Pancreas (tissue), 10 donors: ENCODE data around the gene VAV2. TPM values are rescaled to one million over a fixed set of nuclear protein-coding genes. Genes with fewer than 3 reads are reported as not detected.
A peak's percentile ranks its signal among the peaks of the same experiment; 100 is the strongest.
"Not testable (repeated sequence)": the region's sequence is repeated elsewhere in the genome, so short reads cannot be mapped to it uniquely, and the experiment has no call there.

Experiments used
- ATAC-seq, 4 donors: fragments of 200-7000 bp; cut with Tn5 transposase; one replicate each; pipeline versions ENCODE4 v1.8.0 to v1.9.1; 2020; ENCODE audit warnings: mild to moderate bottlenecking in 4 of 4, moderate library complexity in 4 of 4
- DNase-seq, 6 donors: peaks; one replicate each; pipeline ENCODE4 v3.0.0-alpha.2; 2020
- FAIRE-seq: peaks from 2 replicates; lab custom pipeline; 2012; peaks lifted over from hg19 to GRCh38; lab: Jason Lieb, UNC
- H3K27ac ChIP-seq, 4 donors: fragments of 200-600 bp; sonication (generic); 1 replicate in 3 of 4; 2 replicates in 1 of 4; pipeline versions ENCODE4 v1.5.0 to v1.8.0; 2020
- H3K27me3 ChIP-seq, 4 donors: fragments of 200-600 bp; one replicate each; pipeline ENCODE4 v1.8.0; 2021
- H3K36me3 ChIP-seq, 3 donors: fragments of 200-600 bp; sonication (generic) in 1 of 3; one replicate each; pipeline versions ENCODE4 v1.5.0 to v1.8.0; 2020 to 2021
- H3K4me1 ChIP-seq, 3 donors: fragments of 200-600 bp; one replicate each; pipeline ENCODE4 v1.8.0; 2021
- H3K4me3 ChIP-seq, 4 donors: fragments of 200-600 bp; sonication (generic) in 2 of 4; one replicate each; pipeline versions ENCODE4 v1.5.0 to v1.8.0; 2020 to 2021
- H3K9me3 ChIP-seq, 4 donors: fragments of 200-600 bp; one replicate each; pipeline ENCODE4 v1.8.0; 2021
- CTCF ChIP-seq, 4 donors: fragments of 200-600 bp; sonication (generic) in 3 of 4; IDR thresholded peaks; one replicate each; pipeline versions ENCODE4 v1.5.0 to v1.8.0; 2021; ENCODE audit warnings: antibody characterized with exemption in 4 of 4
- WGBS, 2 donors: extraction: QIAGEN DNeasy Blood & Tissue Kit; methylation state at CpG; one replicate each; pipeline ENCODE4 v1.1.7; 2013; 5-methylcytosine and 5-hydroxymethylcytosine counted together
- intact Hi-C, 3 donors: fragments of 100-400 bp; cut with DNase I; formaldehyde crosslinking; loops; one replicate each; pipeline versions ENCODE4 v1.11.1 to v1.14.2; 2022
- polyA plus RNA-seq, 2 donors: library from polyadenylated mRNA; stranded (reverse); fragments of 200-250 nt; gene quantifications; one replicate each; pipeline ENCODE4 v1.2.3, GENCODE V29; 2013
- total RNA-seq, 6 donors: library from RNA; stranded (reverse); fragmentation: NEBNext Ultra II Directional in 4 of 6; extraction: Animal tissue kit (Norgen Biotek cat#: 25700) in 4 of 6; gene quantifications; one replicate each; pipeline versions ENCODE4 v1.2.1 to v1.2.4, GENCODE V29; 2021 to 2023
- donor health status: healthy with polysubstance abuse.
- donor health status: DM: no; HTN: no; CAD: no; lungs with moderate emphysema.
- donor health status: DM: no; HTN: no; CAD: no.
- donor health status: control.
- donor health status: control.
- donor health status: Bipolar disorder and iron deficiency.
- donor health status: DM: yes; HTN: yes; CAD: no.
- donor health status: DM: no; HTN: no; CAD: no.
- donor health status: DM: no; HTN: no; CAD: no.
- donor health status: DM: yes; HTN: yes; CAD: no.

Gene VAV2
- total and polyA plus RNA-seq, 8 donors = 20.5 to 41.0 (median 33.6) TPM

DNA sequence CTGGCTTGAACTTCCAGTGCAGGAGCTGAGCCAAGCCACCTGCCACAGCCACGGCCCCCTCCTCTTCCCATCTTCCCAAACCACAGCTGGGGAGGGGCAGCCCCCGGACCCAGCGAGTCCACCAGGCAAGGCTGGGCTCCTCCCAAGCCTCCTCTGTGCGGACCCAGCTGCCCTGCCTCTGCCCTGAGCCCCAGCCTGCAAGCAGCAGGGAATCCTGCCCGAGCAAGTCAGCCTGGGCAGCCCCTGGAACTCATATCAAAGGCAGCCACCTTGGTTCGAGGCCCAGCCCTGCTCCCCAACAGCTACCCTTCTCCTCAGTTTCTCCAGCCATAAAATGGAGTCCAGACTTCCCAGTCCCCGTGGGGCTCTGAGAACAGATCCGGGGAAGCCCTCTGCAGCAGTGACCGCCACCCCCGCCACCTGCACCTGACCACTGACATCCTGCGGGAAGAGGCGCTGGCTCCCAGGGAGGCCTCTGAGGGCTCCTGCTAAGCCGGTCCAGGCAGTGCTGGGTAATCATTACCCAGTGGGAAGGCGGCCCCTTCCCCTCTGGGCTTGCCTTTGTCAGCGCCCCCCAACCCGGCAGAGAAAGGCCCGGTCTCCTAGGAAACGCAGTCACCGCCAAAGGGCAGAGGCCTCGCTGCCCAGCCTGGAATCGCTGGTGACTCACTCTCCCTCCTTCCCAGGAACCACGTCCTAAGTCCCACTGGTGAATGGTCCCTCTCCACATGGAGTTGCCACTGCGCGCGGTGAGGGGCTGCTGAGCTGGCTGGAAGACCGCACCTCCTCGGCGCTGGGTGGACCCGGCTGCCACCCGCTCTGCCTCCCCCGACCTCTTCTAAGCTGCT is 1.5 kb downstream of the VAV2 start:
- intact Hi-C loops = loop anchor here in 2 of 3 donors (10.0 kb wide), 2 partner anchors 196 to 456 kb away; partner anchors contain the start of gene ADAMTSL2 (in 1 of the 2)
- ATAC-seq (peak; percentile 51 to 66 (median 62)), DNase-seq (peak; percentile 83 to 94 (median 90)), FAIRE-seq (no peak)
- H3K4me1 ChIP-seq = peaks cover 9 to 23% (median 20%) of the 10 kb centered on the region in 3 donors
- no peaks in the 10 kb centered on the region for H3K27me3 ChIP-seq
- no peaks in the 10 kb centered on the region for H3K36me3 ChIP-seq
- H3K4me3 ChIP-seq = peak overlapping the region; percentile 68 to 80 (median 74)
- TF ChIP-seq CTCF (IDR thresholded peaks at IDR 0.05) = no peak
- H3K9me3 ChIP-seq = no peaks in the 10 kb centered on the region
- WGBS, 2 donors = 6 to 8% methylated on average over 23 to 31 of the region's 31 CpGs
- H3K27ac ChIP-seq = peak overlapping the region; percentile 84 to 91 (median 87)

- ATAC-seq (no peak), DNase-seq (peak in 1 of 6 donors; percentile 60)
- H3K4me3 ChIP-seq = peak overlapping the region; percentile 68 to 80 (median 74)
Measured at GRCh38 chr9:133989625-133990365, 2.3 kb downstream of the VAV2 start.

GRCh38 chr9:133988771-133989170 is 3.4 kb downstream of the VAV2 start:
- H3K9me3 ChIP-seq, ATAC-seq, H3K27me3 ChIP-seq, H3K36me3 ChIP-seq, intact Hi-C loops, H3K27ac ChIP-seq, FAIRE-seq, H3K4me3 ChIP-seq: not testable (repeated sequence)
- peaks cover 4 to 28% (median 23%) of the 10 kb centered on the region in 3 donors for H3K4me1 ChIP-seq
- DNase-seq = peak in 1 of 6 donors; percentile 29
- WGBS, 2 donors = 56 to 65% methylated on average over 14 of the region's 14 CpGs

More at GRCh38 chr9:133989625-133990365, 2.3 kb downstream of the VAV2 start:
- FAIRE-seq = no peak
- no peak for TF ChIP-seq CTCF (IDR thresholded peaks at IDR 0.05)
- peaks cover 9 to 23% (median 22%) of the 10 kb centered on the region in 3 donors for H3K4me1 ChIP-seq
- no peaks in the 10 kb centered on the region for H3K27me3 ChIP-seq
- WGBS, 2 donors = 25 to 33% methylated on average over 24 of the region's 24 CpGs
- H3K27ac ChIP-seq = peak overlapping the region; percentile 84 to 91 (median 87)
- intact Hi-C loops = loop anchor here in 2 of 3 donors (10.0 kb wide), 2 partner anchors 195 to 455 kb away; partner anchors contain the start of gene ADAMTSL2 (in 1 of the 2)
- H3K9me3 ChIP-seq = no peaks in the 10 kb centered on the region
- no peaks in the 10 kb centered on the region for H3K36me3 ChIP-seq

- no peaks in the 10 kb centered on the region for H3K9me3 ChIP-seq
- TF ChIP-seq CTCF (IDR thresholded peaks at IDR 0.05) = no peak
- peaks cover 0 to 21% (median 16%) of the 10 kb centered on the region in 3 donors for H3K4me1 ChIP-seq
- ATAC-seq = no peak
- no peaks in the 10 kb centered on the region for H3K36me3 ChIP-seq
- intact Hi-C loops = no loop called here
- peak in 1 of 6 donors; percentile 25 for DNase-seq
- no peak overlapping the region for H3K4me3 ChIP-seq
- 65 to 71% methylated on average over 16 of the region's 16 CpGs for WGBS, 2 donors
- H3K27ac ChIP-seq = no peak overlapping the region
- no peak for FAIRE-seq
- no peaks in the 10 kb centered on the region for H3K27me3 ChIP-seq
Measured at GRCh38 chr9:133987946-133988665, 4.0 kb downstream of the VAV2 start.

GRCh38 chr9:133987446-133987788 is 4.7 kb downstream of the VAV2 start:
- peak in 1 of 6 donors; percentile 57 for DNase-seq
- Histone ChIP-seq H3K4me3 (no peak overlapping the region), H3K27me3 (no peaks in the 10 kb centered on the region), H3K9me3 (no peaks in the 10 kb centered on the region), H3K36me3 (no peaks in the 10 kb centered on the region), H3K27ac (no peak overlapping the region), H3K4me1 (peaks cover 0 to 21% (median 18%) of the 10 kb centered on the region in 3 donors)
- 81 to 83% methylated on average over 14 of the region's 14 CpGs for whole genome bisulfite sequencing, 2 donors
- intact Hi-C loops = no loop called here
- no peak for TF ChIP-seq CTCF (IDR thresholded peaks at IDR 0.05)
- ATAC-seq = no peak
- FAIRE-seq = no peak
